Ureter (tissue), 1 donor: ENCODE results near the gene PPM1M. TPM values are rescaled to one million over a fixed set of nuclear protein-coding genes. Genes with fewer than 3 reads are reported as not detected.
A peak's percentile ranks its signal among the peaks of the same experiment; 100 is the strongest.
"Not testable (repeated sequence)": the region's sequence is repeated elsewhere in the genome, so short reads cannot be mapped to it uniquely, and the experiment has no call there.

Experiments used
- DNase-seq: peaks from one replicate; pipeline ENCODE4 v3.0.0-alpha.2; 2020; ENCODE audit warnings: low spot score
- total RNA-seq: library from RNA; stranded (reverse); gene quantifications from one replicate; pipeline ENCODE4 v1.2.4, GENCODE V29; 2023
- donor health status: DM: yes; HTN: yes; CAD: no.

PPM1M gene
- total RNA-seq, 1 donor from 2014 or later: 16.1 TPM

- DNase-seq: peak; percentile 44
Measured at GRCh38 chr3:52246728-52247408, 1.3 kb downstream of the PPM1M start.

GRCh38 chr3:52247409-52248164 is 2.0 kb downstream of the PPM1M start:
- DNase-seq: no peak

GRCh38 chr3:52248165-52248541 is 2.6 kb downstream of the PPM1M start:
- DNase-seq: no peak

- DNase-seq: no peak
Measured at GRCh38 chr3:52248816-52249547, 3.4 kb downstream of the PPM1M start.

GRCh38 chr3:52249683-52250082 is 4.1 kb downstream of the PPM1M start:
- DNase-seq: no peak

GRCh38 chr3:52250122-52250521 is 4.6 kb downstream of the PPM1M start:
- DNase-seq: no peak

GRCh38 chr3:52253314-52254304 is 8.1 kb downstream of the PPM1M start:
- DNase-seq: peak; percentile 56

GRCh38 chr3:52254608-52255007 is 9.0 kb downstream of the PPM1M start:
- DNase-seq: no peak

GRCh38 chr3:52256159-52256558 is 10.6 kb downstream of the PPM1M start:
- DNase-seq: no peak

- no peak for DNase-seq
Measured at GRCh38 chr3:52256622-52257021, 11.1 kb downstream of the PPM1M start.

- no peak for DNase-seq
Measured at GRCh38 chr3:52257911-52258310, 12.4 kb downstream of the PPM1M start.

GRCh38 chr3:52259035-52259434 is 13.5 kb downstream of the PPM1M start:
- no peak for DNase-seq

GRCh38 chr3:52259448-52259847 is 13.9 kb downstream of the PPM1M start:
- DNase-seq: no peak

GRCh38 chr3:52262447-52262846 is 16.9 kb downstream of the PPM1M start:
- DNase-seq: no peak

- DNase-seq: no peak
Measured at GRCh38 chr3:52265387-52265786, 19.8 kb downstream of the PPM1M start.

- no peak for DNase-seq
Measured at GRCh38 chr3:52268036-52268435, 22.5 kb downstream of the PPM1M start.

- no peak for DNase-seq
Measured at GRCh38 chr3:52269776-52270175, 24.2 kb downstream of the PPM1M start.

GRCh38 chr3:52270252-52270754 is 24.7 kb downstream of the PPM1M start:
- DNase-seq: no peak

GRCh38 chr3:52272172-52272571 is 26.6 kb downstream of the PPM1M start:
- not testable (repeated sequence) for DNase-seq

GRCh38 chr3:52272831-52273230 is 27.3 kb downstream of the PPM1M start:
- DNase-seq: no peak

GRCh38 chr3:52274781-52275180 is 29.2 kb downstream of the PPM1M start:
- DNase-seq: not testable (repeated sequence)
